HCT116 (cell line): ENCODE results near the gene ESRP2. TPM values are rescaled to one million over a fixed set of nuclear protein-coding genes. Genes with fewer than 3 reads are reported as not detected.

ENCODE experiments used
- ATAC-seq: fragments of 200-7000 bp; cut with Tn5 transposase; 2 replicates; pipeline ENCODE4 v1.9.1; 2020; ENCODE audit warnings: mild to moderate bottlenecking, moderate library complexity
- BruUV-seq: library from RNA; stranded (reverse); fragments of 400-500 nt; replicated peaks from 2 replicates; lab custom pipeline; 2021; lab: Mats Ljungman, UMichigan
- CTCF ChIA-PET: fragments of 300-600 bp; sonication (Branson Sonifier 250); formaldehyde crosslinking; loops from one replicate; lab custom pipeline; 2021; ENCODE audit warnings: antibody characterized with exemption; lab: Charles Lee
- POLR2A ChIA-PET: fragments of 300-600, 350-600 bp; sonication (Branson Sonifier 250); formaldehyde crosslinking; loops from one replicate; lab custom pipeline; 2021; ENCODE audit warnings: antibody characterized with exemption; lab: Charles Lee
- RAD21 ChIA-PET, 2 experiments: fragments of 300-600 bp; sonication (Branson Sonifier 250); formaldehyde crosslinking; loops; one replicate each; lab custom pipeline; 2023; ENCODE audit warnings: low total read pairs in 2 of 2; ENCODE audit not compliant: uncharacterized antibody in 2 of 2, unreplicated experiment in 2 of 2, low non-redundant PET in 1 of 2; lab: Charles Lee
- DNase-seq: peaks from one replicate; pipeline ENCODE4 v3.0.0-alpha.2; 2010; ENCODE audit warnings: low read depth, low spot score
- H2AFZ ChIP-seq: fragments of 200-600 bp; shearing (Covaris generic), sonication (generic); 2 replicates; pipeline ENCODE4 v1.6.1; 2017; ENCODE audit warnings: low read depth, mixed run types, mixed read lengths, antibody characterized with exemption, low read length; ENCODE audit not compliant: poor library complexity, severe bottlenecking
- H3K27ac ChIP-seq: 2 replicates; pipeline ENCODE4 v1.5.1; 2012; ENCODE audit warnings: low read depth, low read length
- H3K27me3 ChIP-seq: fragments of 200-600 bp; sonication (generic); 2 replicates; pipeline ENCODE4 v1.6.1; 2016; ENCODE audit warnings: mixed run types, low read length, mixed read lengths; ENCODE audit not compliant: insufficient read depth
- H3K36me3 ChIP-seq, 2 experiments: fragments of 200-500 bp in 1 of 2; fragments of 200-600 bp in 1 of 2; sonication (Bioruptor generic) in 1 of 2; sonication (generic) in 1 of 2; 2 replicates each; pipeline versions ENCODE4 v1.5.1 to v1.6.1; 2014 to 2016; ENCODE audit warnings: low read length in 2 of 2, inconsistent platforms in 1 of 2, mixed read lengths in 1 of 2, mixed run types in 1 of 2; ENCODE audit not compliant: insufficient read depth in 2 of 2, control insufficient read depth in 1 of 2
- H3K4me1 ChIP-seq, 2 experiments: fragments of 200-600 bp in 1 of 2; sonication (generic) in 1 of 2; 2 replicates each; pipeline versions ENCODE4 v1.5.1 to v1.6.1; 2012 to 2017; ENCODE audit warnings: low read length in 2 of 2, inconsistent platforms in 1 of 2, mild to moderate bottlenecking in 1 of 2, mixed read lengths in 1 of 2, mixed run types in 1 of 2, moderate library complexity in 1 of 2; ENCODE audit not compliant: insufficient read depth in 2 of 2, control insufficient read depth in 1 of 2
- H3K4me2 ChIP-seq: fragments of 200-600 bp; sonication (generic); 2 replicates; pipeline ENCODE4 v1.6.1; 2017; ENCODE audit warnings: mixed run types, low read length, mixed read lengths
- H3K4me3 ChIP-seq, 2 experiments: fragments of 200-600 bp in 1 of 2; sonication (generic) in 1 of 2; replicated peaks in 1 of 2; 2 replicates each; pipeline ENCODE4 v1.5.1; 2011 to 2016; ENCODE audit warnings: low read length in 2 of 2, control low read depth in 1 of 2, low read depth in 1 of 2, mild to moderate bottlenecking in 1 of 2, mixed read lengths in 1 of 2, mixed run types in 1 of 2
- H3K79me2 ChIP-seq: fragments of 200-600 bp; sonication (generic); 2 replicates; pipeline ENCODE4 v1.6.1; 2017; ENCODE audit warnings: mild to moderate bottlenecking, mixed run types, low read length, moderate library complexity, mixed read lengths; ENCODE audit not compliant: insufficient read depth
- H3K9ac ChIP-seq: fragments of 200-600 bp; sonication (generic); 2 replicates; pipeline ENCODE4 v1.6.1; 2016; ENCODE audit warnings: low read length, mixed read lengths
- H3K9me2 ChIP-seq: fragments of 200-600 bp; sonication (generic), shearing (Covaris generic); 2 replicates; pipeline ENCODE4 v1.6.1; 2017; ENCODE audit warnings: mixed run types, mild to moderate bottlenecking, moderate library complexity; ENCODE audit not compliant: insufficient read depth
- H3K9me3 ChIP-seq, 2 experiments: fragments of 200-500 bp in 1 of 2; fragments of 200-600 bp in 1 of 2; sonication (Bioruptor generic) in 1 of 2; sonication (generic) in 1 of 2; 2 replicates each; pipeline ENCODE4 v1.6.1; 2014 to 2017; ENCODE audit warnings: low read length in 2 of 2, mixed read lengths in 2 of 2, inconsistent platforms in 1 of 2, low read depth in 1 of 2, mild to moderate bottlenecking in 1 of 2, mixed run types in 1 of 2, moderate library complexity in 1 of 2; ENCODE audit not compliant: control insufficient read depth in 1 of 2, insufficient read depth in 1 of 2
- H4K20me1 ChIP-seq: fragments of 200-600 bp; sonication (generic), shearing (Covaris generic); 2 replicates; pipeline ENCODE4 v1.6.1; 2017; ENCODE audit warnings: mixed run types, mild to moderate bottlenecking, moderate library complexity; ENCODE audit not compliant: insufficient read depth
- CBX3 ChIP-seq: IDR thresholded peaks from 2 replicates; pipeline ENCODE4 v1.6.1; 2012; ENCODE audit warnings: low read depth
- EGR1 ChIP-seq: IDR thresholded peaks from 2 replicates; pipeline ENCODE4 v1.6.1; 2012; ENCODE audit warnings: low read depth
- ELF1 ChIP-seq: IDR thresholded peaks from 2 replicates; pipeline ENCODE4 v1.6.1; 2012; ENCODE audit warnings: low read depth, borderline replicate concordance
- EZH2 ChIP-seq: fragments of 200-600 bp; sonication (generic); IDR thresholded peaks from 2 replicates; pipeline ENCODE4 v1.6.1; 2017; ENCODE audit warnings: antibody characterized with exemption, mixed run types
- FOSL1 ChIP-seq: IDR thresholded peaks from 2 replicates; pipeline ENCODE4 v1.6.1; 2012; ENCODE audit warnings: low read depth
- JUND ChIP-seq: IDR thresholded peaks from 2 replicates; pipeline ENCODE4 v1.6.1; 2012
- POLR2A ChIP-seq: IDR thresholded peaks from 2 replicates; pipeline ENCODE4 v1.7.0; 2011; ENCODE audit warnings: borderline replicate concordance; ENCODE audit not compliant: insufficient read depth, insufficient read length; ENCODE audit errors: extremely low read depth
- SIN3A ChIP-seq: IDR thresholded peaks from 2 replicates; pipeline ENCODE4 v1.6.1; 2012; ENCODE audit warnings: low read depth
- SP1 ChIP-seq: IDR thresholded peaks from 2 replicates; pipeline ENCODE4 v1.6.1; 2012; ENCODE audit warnings: low read depth
- ZNF274 ChIP-seq: fragments of 200-500 bp; sonication (Bioruptor generic); IDR thresholded peaks from 2 replicates; pipeline ENCODE4 v1.6.1; 2014; ENCODE audit warnings: mild to moderate bottlenecking, low read depth, low read length, inconsistent platforms
- intact Hi-C: fragments of 100-400 bp; cut with micrococcal nuclease; formaldehyde crosslinking; loops from 2 replicates; pipeline ENCODE4 v1.10.0; 2022
- total RNA-seq: library from RNA; stranded (reverse); gene quantifications from one replicate; pipeline ENCODE4 v1.2.1, GENCODE V29; 2021; ENCODE audit not compliant: unreplicated experiment
- TF ChIP-seq, protein P1 (sequence below): IDR thresholded peaks from 2 replicates; pipeline ENCODE4 v1.6.1; 2011; ENCODE audit warnings: mild to moderate bottlenecking, low read length, moderate library complexity; ENCODE audit not compliant: insufficient replicate concordance; ENCODE audit errors: extremely low read depth

ESRP2 gene
- total RNA-seq, 1 experiment from 2014 or later: 42.5 TPM

DNA sequence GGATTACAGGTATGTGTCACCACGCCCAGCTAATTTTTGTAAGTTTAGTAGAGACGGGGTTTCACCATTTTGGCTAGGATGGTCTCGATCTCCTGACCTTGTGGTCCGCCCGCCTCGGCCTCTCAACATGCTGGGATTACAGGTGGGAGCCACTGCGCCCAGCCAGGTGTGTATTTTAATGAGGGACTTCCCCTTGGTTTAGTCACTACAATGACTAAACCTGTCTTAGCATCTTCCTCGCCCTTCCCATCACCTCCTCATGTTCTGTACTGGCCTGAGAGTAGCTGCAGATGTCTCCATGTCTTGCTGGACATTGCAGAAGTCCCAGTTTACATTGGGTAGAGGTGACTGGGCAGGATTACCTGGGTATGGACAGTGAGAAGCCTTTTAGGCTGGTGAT is 38.0 kb upstream of the ESRP2 start:
- no peak for TF ChIP-seq ELF1
- TF ChIP-seq, protein P1, sequence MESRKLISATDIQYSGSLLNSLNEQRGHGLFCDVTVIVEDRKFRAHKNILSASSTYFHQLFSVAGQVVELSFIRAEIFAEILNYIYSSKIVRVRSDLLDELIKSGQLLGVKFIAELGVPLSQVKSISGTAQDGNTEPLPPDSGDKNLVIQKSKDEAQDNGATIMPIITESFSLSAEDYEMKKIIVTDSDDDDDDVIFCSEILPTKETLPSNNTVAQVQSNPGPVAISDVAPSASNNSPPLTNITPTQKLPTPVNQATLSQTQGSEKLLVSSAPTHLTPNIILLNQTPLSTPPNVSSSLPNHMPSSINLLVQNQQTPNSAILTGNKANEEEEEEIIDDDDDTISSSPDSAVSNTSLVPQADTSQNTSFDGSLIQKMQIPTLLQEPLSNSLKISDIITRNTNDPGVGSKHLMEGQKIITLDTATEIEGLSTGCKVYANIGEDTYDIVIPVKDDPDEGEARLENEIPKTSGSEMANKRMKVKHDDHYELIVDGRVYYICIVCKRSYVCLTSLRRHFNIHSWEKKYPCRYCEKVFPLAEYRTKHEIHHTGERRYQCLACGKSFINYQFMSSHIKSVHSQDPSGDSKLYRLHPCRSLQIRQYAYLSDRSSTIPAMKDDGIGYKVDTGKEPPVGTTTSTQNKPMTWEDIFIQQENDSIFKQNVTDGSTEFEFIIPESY: no peak
- TF ChIP-seq EZH2: no peak
- no peak for TF ChIP-seq FOSL1
- TF ChIP-seq ZNF274: no peak
- no peak for TF ChIP-seq JUND
- no peak for TF ChIP-seq EGR1
- TF ChIP-seq SP1: no peak
- no peak for TF ChIP-seq CBX3
- no peak for TF ChIP-seq POLR2A
- TF ChIP-seq SIN3A: no peak
- no peak overlapping the region for H3K4me2 ChIP-seq
- peaks cover 0 to 13% of the 10 kb centered on the region in 2 experiments; a peak in 2 of 4 replicates for H3K36me3 ChIP-seq
- H3K27me3 ChIP-seq: no peaks in the 10 kb centered on the region
- ATAC-seq: no peak
- intact Hi-C loops: no loop called here
- CTCF ChIA-PET: no interaction called here
- no peaks in the 10 kb centered on the region for H3K9me2 ChIP-seq
- RAD21 ChIA-PET: no interaction called here
- peaks cover 14% of the 10 kb centered on the region; the same call in 1 of the 2 replicates for H4K20me1 ChIP-seq
- no peak overlapping the region for H3K4me3 ChIP-seq
- no peak for DNase-seq
- no TSS peak for BruUV-seq
- H2AFZ ChIP-seq: no peak overlapping the region
- H3K79me2 ChIP-seq: peaks cover 67% of the 10 kb centered on the region
- H3K27ac ChIP-seq: no peak overlapping the region
- H3K4me1 ChIP-seq: no peaks in the 10 kb centered on the region
- no peaks in the 10 kb centered on the region for H3K9me3 ChIP-seq
- H3K9ac ChIP-seq: no peak overlapping the region
- POLR2A ChIA-PET: no interaction called here
